ENCODE results near the gene LDLRAD1. TPM values are rescaled to one million over a fixed set of nuclear protein-coding genes. Genes with fewer than 3 reads are reported as not detected.
"Not testable (repeated sequence)": the region's sequence is repeated elsewhere in the genome, so short reads cannot be mapped to it uniquely, and the experiment has no call there.

The LDLRAD1 gene
- total and polyA plus RNA-seq, 2 donors (not counting 3 experiments of a cell fraction or from before 2014, with no cell fraction given): not detected

DNA sequence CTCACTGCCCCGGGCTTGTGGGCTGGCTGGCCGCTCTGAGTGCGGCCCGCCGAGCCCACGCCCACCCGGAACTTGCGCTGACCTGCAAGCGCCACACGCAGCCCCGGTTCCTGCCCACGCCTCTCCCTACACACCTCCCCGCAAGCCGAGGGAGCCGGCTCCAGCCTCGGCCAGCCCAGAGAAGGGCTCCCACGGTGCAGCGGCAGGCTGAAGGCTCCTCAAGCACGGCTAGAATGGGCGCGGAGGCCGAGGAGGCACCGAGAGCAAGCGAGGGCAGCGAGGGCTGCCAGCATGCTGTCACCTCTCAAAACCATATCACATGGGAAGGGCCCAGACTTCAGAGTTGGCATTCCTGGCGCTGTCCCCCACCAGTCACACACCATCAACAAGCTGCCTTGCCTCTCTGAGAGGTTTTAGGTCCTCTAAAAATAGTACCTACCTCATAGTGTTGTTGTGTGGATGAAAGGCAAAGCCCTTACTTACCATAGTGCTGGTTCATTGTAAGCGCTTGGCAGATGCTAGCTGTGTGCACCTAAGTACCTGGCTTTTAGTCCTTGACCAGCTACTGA, 13.4 kb downstream of the LDLRAD1 start:
- no peak overlapping the region for H3K4me2 ChIP-seq (ENCODE audit: insufficient read depth, low read length)
- CTCF ChIA-PET: interaction anchor here (2.6 kb wide), 1 partner anchor 13 kb away, joined by 6 read pairs; no protein-coding TSS in a partner anchor

GRCh38 chr1:54003750-54004480, 14.1 kb downstream of the LDLRAD1 start:
- FAIRE-seq; H3K27ac ChIP-seq (ENCODE audit: insufficient read depth, low read depth, low read length); H2AFZ ChIP-seq (ENCODE audit: low read depth, low read length); H3K9ac ChIP-seq (replicated peaks; ENCODE audit: extremely low read depth, insufficient read depth, low read length); H3K9me1 ChIP-seq (replicated peaks; ENCODE audit: control insufficient read depth, extremely low read depth, insufficient read depth, low read length); H3K9me3 ChIP-seq (replicated peaks; ENCODE audit: control insufficient read depth, insufficient read depth, low read length); DNase-seq (ENCODE audit: low read depth, low spot score); H3K4me1 ChIP-seq (ENCODE audit: control insufficient read depth, extremely low read depth, insufficient read depth, low read length); H3K27me3 ChIP-seq (ENCODE audit: control insufficient read depth in 2 of 2, insufficient read depth in 2 of 2, low read length in 2 of 2); H3K4me2 ChIP-seq (ENCODE audit: insufficient read depth, low read length); BruUV-seq (replicated peaks); dilution Hi-C loops (cut with MboI; ENCODE audit: extremely low pct_ligation_motif_present, low sequenced_read_pairs); H4K20me1 ChIP-seq (replicated peaks; ENCODE audit: control insufficient read depth, extremely low read depth, insufficient read depth, low read length); intact Hi-C loops (cut with micrococcal nuclease); H3K4me3 ChIP-seq (replicated peaks in 1 of 3; ENCODE audit: insufficient read depth in 1 of 3, low read depth in 1 of 3, low read length in 3 of 3); H3K79me2 ChIP-seq (ENCODE audit: control insufficient read depth, insufficient read depth, low read length); POLR2A ChIA-PET; H3K36me3 ChIP-seq (ENCODE audit: control insufficient read depth in 2 of 2, extremely low read depth in 1 of 2, insufficient read depth in 2 of 2, low read length in 2 of 2): not testable (repeated sequence)
- CTCF ChIA-PET: interaction anchor here (2.6 kb wide), 1 partner anchor 12 kb away, joined by 6 read pairs; no protein-coding TSS in a partner anchor

More for the DNA sequence above, 13.4 kb downstream of the LDLRAD1 start:
- H3K27me3 ChIP-seq (ENCODE audit: control insufficient read depth in 2 of 2, insufficient read depth in 2 of 2, low read length in 2 of 2): peaks cover 0 to 4% of the 10 kb centered on the region in 2 experiments
- DNase-seq (ENCODE audit: low read depth, low spot score) (no peak), FAIRE-seq (no peak)
- no peak overlapping the region for H3K9ac ChIP-seq (replicated peaks; ENCODE audit: extremely low read depth, insufficient read depth, low read length)
- H3K79me2 ChIP-seq (ENCODE audit: control insufficient read depth, insufficient read depth, low read length): no peaks in the 10 kb centered on the region
- H2AFZ ChIP-seq (ENCODE audit: low read depth, low read length): no peak overlapping the region
- intact Hi-C loops (cut with micrococcal nuclease) (no loop called here), dilution Hi-C loops (cut with MboI; ENCODE audit: extremely low pct_ligation_motif_present, low sequenced_read_pairs) (no loop called here)
- H4K20me1 ChIP-seq (replicated peaks; ENCODE audit: control insufficient read depth, extremely low read depth, insufficient read depth, low read length): no peaks in the 10 kb centered on the region
- no peaks in the 10 kb centered on the region for H3K9me3 ChIP-seq (replicated peaks; ENCODE audit: control insufficient read depth, insufficient read depth, low read length)
- no peak overlapping the region for H3K4me3 ChIP-seq (replicated peaks in 1 of 3; ENCODE audit: insufficient read depth in 1 of 3, low read depth in 1 of 3, low read length in 3 of 3)
- no peaks in the 10 kb centered on the region for H3K4me1 ChIP-seq (ENCODE audit: control insufficient read depth, extremely low read depth, insufficient read depth, low read length)
- POLR2A ChIA-PET: no interaction called here
- H3K36me3 ChIP-seq (ENCODE audit: control insufficient read depth in 2 of 2, extremely low read depth in 1 of 2, insufficient read depth in 2 of 2, low read length in 2 of 2): no peaks in the 10 kb centered on the region
- H3K27ac ChIP-seq (ENCODE audit: insufficient read depth, low read depth, low read length): no peak overlapping the region
- no TSS peak for BruUV-seq (replicated peaks)
- no peaks in the 10 kb centered on the region for H3K9me1 ChIP-seq (replicated peaks; ENCODE audit: control insufficient read depth, extremely low read depth, insufficient read depth, low read length)
- TF ChIP-seq GATA2 (IDR thresholded peaks at IDR 0.05; ENCODE audit: insufficient read depth, insufficient read length, low read depth, low read length): no peak
- no peak for TF ChIP-seq FOS (IDR thresholded peaks at IDR 0.05; ENCODE audit: borderline replicate concordance, insufficient read depth, low read length)
- TF ChIP-seq, protein P1, sequence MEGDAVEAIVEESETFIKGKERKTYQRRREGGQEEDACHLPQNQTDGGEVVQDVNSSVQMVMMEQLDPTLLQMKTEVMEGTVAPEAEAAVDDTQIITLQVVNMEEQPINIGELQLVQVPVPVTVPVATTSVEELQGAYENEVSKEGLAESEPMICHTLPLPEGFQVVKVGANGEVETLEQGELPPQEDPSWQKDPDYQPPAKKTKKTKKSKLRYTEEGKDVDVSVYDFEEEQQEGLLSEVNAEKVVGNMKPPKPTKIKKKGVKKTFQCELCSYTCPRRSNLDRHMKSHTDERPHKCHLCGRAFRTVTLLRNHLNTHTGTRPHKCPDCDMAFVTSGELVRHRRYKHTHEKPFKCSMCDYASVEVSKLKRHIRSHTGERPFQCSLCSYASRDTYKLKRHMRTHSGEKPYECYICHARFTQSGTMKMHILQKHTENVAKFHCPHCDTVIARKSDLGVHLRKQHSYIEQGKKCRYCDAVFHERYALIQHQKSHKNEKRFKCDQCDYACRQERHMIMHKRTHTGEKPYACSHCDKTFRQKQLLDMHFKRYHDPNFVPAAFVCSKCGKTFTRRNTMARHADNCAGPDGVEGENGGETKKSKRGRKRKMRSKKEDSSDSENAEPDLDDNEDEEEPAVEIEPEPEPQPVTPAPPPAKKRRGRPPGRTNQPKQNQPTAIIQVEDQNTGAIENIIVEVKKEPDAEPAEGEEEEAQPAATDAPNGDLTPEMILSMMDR (IDR thresholded peaks at IDR 0.05; ENCODE audit: extremely low read depth in 1 of 2, insufficient read depth in 1 of 2, low read depth in 1 of 2, low read length in 2 of 2): no peak
- no peak for TF ChIP-seq EZH2 (IDR thresholded peaks at IDR 0.05; ENCODE audit: borderline replicate concordance, low read depth, low read length, severe bottlenecking)
- TF ChIP-seq MAX (IDR thresholded peaks at IDR 0.05; ENCODE audit: insufficient read depth, insufficient read length): no peak
- no peak for TF ChIP-seq MYC (IDR thresholded peaks at IDR 0.05; ENCODE audit: low read depth, low read length)
- no peak for TF ChIP-seq POLR2AphosphoS5 (IDR thresholded peaks at IDR 0.05; ENCODE audit: insufficient read depth, low read depth, low read length)
- TF ChIP-seq JUN (IDR thresholded peaks at IDR 0.05; ENCODE audit: borderline replicate concordance, insufficient read depth, insufficient read length, low read depth): no peak
- no peak for TF ChIP-seq POLR2A (IDR thresholded peaks at IDR 0.05; ENCODE audit: low read depth, low read length)

Measured in endothelial cell of umbilical vein (primary cell).